Fibroblast of mammary gland (primary cell): ENCODE results near the gene MMP14.
A peak's percentile ranks its signal among the peaks of the same experiment; 100 is the strongest.

Experiments used
- DNase-seq: peaks from one replicate; pipeline ENCODE4 v3.0.0-alpha.2; 2010; ENCODE audit warnings: low read depth
- H3K4me3 ChIP-seq: 2 replicates; pipeline ENCODE4 v1.5.1; 2011; ENCODE audit warnings: low read depth, mild to moderate bottlenecking, low read length, moderate library complexity; ENCODE audit not compliant: control insufficient read depth
- TF ChIP-seq, protein P1 (sequence below): conservative IDR thresholded peaks from 2 replicates; pipeline ENCODE4 v1.5.1; 2011; ENCODE audit warnings: low read depth, low read length, inconsistent platforms; ENCODE audit not compliant: control insufficient read depth, insufficient read depth

The MMP14 gene

DNA sequence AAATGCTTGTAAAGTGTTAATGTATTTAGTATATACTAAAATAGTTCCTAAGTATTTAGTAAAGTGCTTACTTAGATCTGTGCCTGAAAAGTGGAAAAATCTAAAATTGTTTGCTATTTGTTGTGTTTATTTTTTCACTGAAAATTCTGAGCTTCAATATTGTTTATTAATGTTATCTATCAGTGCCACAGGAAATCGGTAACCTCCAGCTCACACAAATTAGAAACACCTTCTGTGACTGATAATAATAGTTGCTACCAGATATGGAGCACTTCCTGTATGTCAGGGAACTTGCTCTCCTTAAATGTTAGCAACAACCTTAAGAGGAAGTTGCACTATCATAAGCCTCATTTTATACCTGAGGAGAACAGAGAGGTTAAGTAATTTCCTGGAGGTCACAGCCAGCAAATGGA lies 34.4 kb downstream of the MMP14 start:
- TF ChIP-seq, protein P1, sequence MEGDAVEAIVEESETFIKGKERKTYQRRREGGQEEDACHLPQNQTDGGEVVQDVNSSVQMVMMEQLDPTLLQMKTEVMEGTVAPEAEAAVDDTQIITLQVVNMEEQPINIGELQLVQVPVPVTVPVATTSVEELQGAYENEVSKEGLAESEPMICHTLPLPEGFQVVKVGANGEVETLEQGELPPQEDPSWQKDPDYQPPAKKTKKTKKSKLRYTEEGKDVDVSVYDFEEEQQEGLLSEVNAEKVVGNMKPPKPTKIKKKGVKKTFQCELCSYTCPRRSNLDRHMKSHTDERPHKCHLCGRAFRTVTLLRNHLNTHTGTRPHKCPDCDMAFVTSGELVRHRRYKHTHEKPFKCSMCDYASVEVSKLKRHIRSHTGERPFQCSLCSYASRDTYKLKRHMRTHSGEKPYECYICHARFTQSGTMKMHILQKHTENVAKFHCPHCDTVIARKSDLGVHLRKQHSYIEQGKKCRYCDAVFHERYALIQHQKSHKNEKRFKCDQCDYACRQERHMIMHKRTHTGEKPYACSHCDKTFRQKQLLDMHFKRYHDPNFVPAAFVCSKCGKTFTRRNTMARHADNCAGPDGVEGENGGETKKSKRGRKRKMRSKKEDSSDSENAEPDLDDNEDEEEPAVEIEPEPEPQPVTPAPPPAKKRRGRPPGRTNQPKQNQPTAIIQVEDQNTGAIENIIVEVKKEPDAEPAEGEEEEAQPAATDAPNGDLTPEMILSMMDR = no peak
- DNase-seq = no peak
- peak overlapping the region; percentile 79 for H3K4me3 ChIP-seq

DNA sequence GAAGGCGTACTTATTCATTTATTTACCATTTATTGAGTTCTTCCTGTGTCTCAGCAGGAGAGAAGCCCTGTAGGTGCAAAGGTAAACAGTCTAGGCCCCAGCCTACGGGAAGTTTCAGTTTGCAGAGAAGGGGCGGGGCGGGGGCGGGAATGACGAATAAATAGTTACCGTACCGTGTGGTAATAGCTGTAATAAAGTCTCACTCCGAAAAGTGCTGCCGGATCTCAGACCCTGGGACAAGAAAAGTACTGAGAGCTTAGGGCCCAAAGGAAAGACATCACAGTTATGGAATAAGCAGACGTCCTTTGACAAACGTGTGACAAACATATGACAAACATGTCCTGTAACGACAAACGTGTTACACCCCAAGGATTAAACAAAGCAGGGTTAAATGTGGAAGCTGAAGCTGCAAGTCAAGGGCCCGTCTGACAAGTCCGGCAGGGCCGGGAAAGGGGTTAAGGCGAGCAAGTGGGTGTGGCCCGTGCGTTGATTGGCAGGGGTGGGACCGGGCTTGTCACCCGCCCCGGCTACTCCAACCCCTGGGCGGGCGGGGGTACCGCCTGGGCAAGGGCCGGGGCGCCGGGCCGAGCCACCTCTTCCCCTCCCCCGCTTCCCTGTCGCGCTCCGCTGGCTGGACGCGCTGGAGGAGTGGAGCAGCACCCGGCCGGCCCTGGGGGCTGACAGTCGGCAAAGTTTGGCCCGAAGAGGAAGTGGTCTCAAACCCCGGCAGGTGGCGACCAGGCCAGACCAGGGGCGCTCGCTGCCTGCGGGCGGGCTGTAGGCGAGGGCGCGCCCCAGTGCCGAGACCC lies 35.0 kb downstream of the MMP14 start, which contains the start of gene LRP10:
LRP10 (plus strand) TSS at position 517 of the 809 bp plus-strand sequence. CDS start 564 bp downstream, outside the sequence.
- H3K4me3 ChIP-seq = peak within 1 kb of the TSS; percentile 79
- TF ChIP-seq, protein P1 = no peak
- DNase-seq = peak; percentile 82

- H3K4me3 ChIP-seq = peak overlapping the region; percentile 79
- peak; percentile 78 for DNase-seq
- TF ChIP-seq, protein P1 = peak; percentile 96
These were observed 35.8 kb downstream of the MMP14 start for GRCh38 chr14:22872033-22872832.

DNA sequence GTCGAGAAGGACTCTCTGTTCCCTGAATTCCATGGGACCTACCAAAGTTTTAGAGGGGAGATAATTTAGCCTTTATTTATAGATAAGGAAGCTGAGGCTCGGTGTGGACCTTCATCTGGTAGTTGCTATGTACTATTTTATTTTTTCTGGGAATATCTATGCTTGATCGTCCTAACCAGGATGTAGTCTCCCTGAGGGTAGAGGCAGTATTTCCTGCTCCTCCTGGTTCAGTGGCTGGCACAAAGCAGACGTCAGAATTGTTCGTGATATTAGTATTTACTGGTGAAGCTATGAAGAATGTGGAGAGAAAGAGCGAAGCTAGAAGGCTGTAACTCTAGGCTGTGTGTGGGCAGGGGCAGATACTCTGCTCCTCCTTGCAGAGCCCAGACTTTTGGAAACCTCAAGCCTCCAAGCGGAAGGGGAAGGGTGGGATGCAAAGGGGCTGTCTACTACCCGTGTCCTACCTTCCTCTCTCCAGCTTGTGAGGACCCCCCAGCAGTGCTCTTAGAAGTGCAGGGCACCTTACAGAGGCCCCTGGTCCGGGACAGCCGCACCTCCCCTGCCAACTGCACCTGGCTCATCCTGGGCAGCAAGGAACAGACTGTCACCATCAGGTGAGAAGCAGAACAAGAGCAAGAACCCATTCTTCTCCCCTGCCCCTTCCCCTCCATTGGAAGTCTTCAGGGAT lies 36.6 kb downstream of the MMP14 start:
- TF ChIP-seq, protein P1 = no peak
- peak; percentile 21 for DNase-seq
- peak overlapping the region; percentile 79 for H3K4me3 ChIP-seq

DNA sequence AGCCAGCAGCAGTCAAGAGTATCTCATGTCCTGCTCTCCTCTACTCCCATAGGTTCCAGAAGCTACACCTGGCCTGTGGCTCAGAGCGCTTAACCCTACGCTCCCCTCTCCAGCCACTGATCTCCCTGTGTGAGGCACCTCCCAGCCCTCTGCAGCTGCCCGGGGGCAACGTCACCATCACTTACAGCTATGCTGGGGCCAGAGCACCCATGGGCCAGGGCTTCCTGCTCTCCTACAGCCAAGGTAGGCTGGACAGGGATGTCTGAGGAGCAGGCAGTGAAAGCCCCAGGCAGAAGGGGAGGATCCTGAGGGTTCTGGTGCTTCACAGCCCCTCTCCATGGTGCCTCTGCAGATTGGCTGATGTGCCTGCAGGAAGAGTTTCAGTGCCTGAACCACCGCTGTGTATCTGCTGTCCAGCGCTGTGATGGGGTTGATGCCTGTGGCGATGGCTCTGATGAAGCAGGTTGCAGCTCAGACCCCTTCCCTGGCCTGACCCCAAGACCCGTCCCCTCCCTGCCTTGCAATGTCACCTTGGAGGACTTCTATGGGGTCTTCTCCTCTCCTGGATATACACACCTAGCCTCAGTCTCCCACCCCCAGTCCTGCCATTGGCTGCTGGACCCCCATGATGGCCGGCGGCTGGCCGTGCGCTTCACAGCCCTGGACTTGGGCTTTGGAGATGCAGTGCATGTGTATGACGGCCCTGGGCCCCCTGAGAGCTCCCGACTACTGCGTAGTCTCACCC lies 38.8 kb downstream of the MMP14 start:
- TF ChIP-seq, protein P1 = no peak
- no peak for DNase-seq
- no peak overlapping the region for H3K4me3 ChIP-seq
